ENCODE measurements around the gene NAT10. TPM values are rescaled to one million over a fixed set of nuclear protein-coding genes. Genes with fewer than 3 reads are reported as not detected.

Gene NAT10
- total RNA-seq, 1 experiment from 2014 or later, result 103 TPM

DNA sequence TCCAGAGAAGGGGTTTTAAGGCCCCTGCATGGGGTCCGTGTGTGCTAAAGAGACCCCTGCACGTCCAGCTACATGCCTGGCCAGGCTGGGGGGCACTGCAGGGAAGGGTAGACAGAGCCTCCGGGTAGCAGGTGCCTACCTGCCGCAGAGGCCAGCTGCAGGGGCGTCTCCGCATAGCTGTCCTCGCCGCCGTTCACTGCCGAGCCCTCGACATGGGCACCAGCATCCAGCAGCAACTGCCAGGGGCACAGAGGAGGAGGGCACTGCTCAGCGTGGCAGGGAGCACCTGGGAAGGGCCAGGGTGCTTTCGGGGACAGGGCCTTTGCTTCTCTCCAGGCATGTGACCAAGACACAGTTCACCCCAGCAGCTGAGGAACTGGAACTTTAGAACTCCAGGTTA lies 59.7 kb downstream of the NAT10 start:
- no peaks in the 10 kb centered on the region for H3K4me1 Mint-ChIP-seq
- H2AK5ac ChIP-seq (ENCODE audit: insufficient read length, low read length), result no peak overlapping the region
- H3K9me3 Mint-ChIP-seq, result no peaks in the 10 kb centered on the region
- no peak overlapping the region for H2BK5ac ChIP-seq (ENCODE audit: insufficient read length, low read length)
- no peaks in the 10 kb centered on the region for H3K9me3 ChIP-seq (ENCODE audit: control insufficient read depth, low read depth, low read length)
- H3K4me1 ChIP-seq (ENCODE audit: insufficient read depth, low read length), result no peaks in the 10 kb centered on the region
- no peak overlapping the region for H3K27ac Mint-ChIP-seq
- no CpG with 5 or more reads among the region's 13 CpGs for whole genome bisulfite sequencing (ENCODE audit: extremely low coverage, insufficient read length, low lambda C conversion rate)
- H4K20me1 ChIP-seq (ENCODE audit: control insufficient read depth, insufficient read depth, insufficient read length), result no peaks in the 10 kb centered on the region
- H3K79me1 ChIP-seq (ENCODE audit: insufficient read depth, low read depth, low read length, poor library complexity, severe bottlenecking), result no peaks in the 10 kb centered on the region
- peaks cover 0 to 3% (median 0%) of the 10 kb centered on the region in 3 experiments; a peak in 1 of 7 replicates for H3K36me3 Mint-ChIP-seq (ENCODE audit: insufficient read depth in 1 of 3, low read depth in 3 of 3)
- H3K27me3 Mint-ChIP-seq (ENCODE audit: low read depth), result peaks cover 3% of the 10 kb centered on the region; the same call in 1 of the 2 replicates
- H3K4ac ChIP-seq (ENCODE audit: low read depth, low read length), result no peak overlapping the region
- H2BK12ac ChIP-seq (ENCODE audit: insufficient read length, low read depth, low read length), result no peak overlapping the region
- H4K5ac ChIP-seq (ENCODE audit: insufficient read length, low read depth, low read length), result no peak overlapping the region
- no peak overlapping the region for H3K23ac ChIP-seq (ENCODE audit: insufficient read length, low read depth, low read length)
- no peak overlapping the region for H3K27ac ChIP-seq (ENCODE audit: insufficient read length, low read depth, low read length)
- H3K4me2 ChIP-seq (ENCODE audit: insufficient read depth, insufficient read length, low read length), result no peak overlapping the region
- no peaks in the 10 kb centered on the region for H3K79me2 ChIP-seq (ENCODE audit: insufficient read depth, low read length)
- H3K23me2 ChIP-seq (ENCODE audit: insufficient read length, low read depth, low read length, poor library complexity, severe bottlenecking), result no peaks in the 10 kb centered on the region
- no peak overlapping the region for H2BK15ac ChIP-seq (ENCODE audit: low read depth, low read length)
- TF ChIP-seq, protein P1, sequence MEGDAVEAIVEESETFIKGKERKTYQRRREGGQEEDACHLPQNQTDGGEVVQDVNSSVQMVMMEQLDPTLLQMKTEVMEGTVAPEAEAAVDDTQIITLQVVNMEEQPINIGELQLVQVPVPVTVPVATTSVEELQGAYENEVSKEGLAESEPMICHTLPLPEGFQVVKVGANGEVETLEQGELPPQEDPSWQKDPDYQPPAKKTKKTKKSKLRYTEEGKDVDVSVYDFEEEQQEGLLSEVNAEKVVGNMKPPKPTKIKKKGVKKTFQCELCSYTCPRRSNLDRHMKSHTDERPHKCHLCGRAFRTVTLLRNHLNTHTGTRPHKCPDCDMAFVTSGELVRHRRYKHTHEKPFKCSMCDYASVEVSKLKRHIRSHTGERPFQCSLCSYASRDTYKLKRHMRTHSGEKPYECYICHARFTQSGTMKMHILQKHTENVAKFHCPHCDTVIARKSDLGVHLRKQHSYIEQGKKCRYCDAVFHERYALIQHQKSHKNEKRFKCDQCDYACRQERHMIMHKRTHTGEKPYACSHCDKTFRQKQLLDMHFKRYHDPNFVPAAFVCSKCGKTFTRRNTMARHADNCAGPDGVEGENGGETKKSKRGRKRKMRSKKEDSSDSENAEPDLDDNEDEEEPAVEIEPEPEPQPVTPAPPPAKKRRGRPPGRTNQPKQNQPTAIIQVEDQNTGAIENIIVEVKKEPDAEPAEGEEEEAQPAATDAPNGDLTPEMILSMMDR (conservative IDR thresholded peaks at IDR 0.05), result no peak
- no peak overlapping the region for H4K91ac ChIP-seq (ENCODE audit: insufficient read length, low read depth, low read length)
- H3K4me3 Mint-ChIP-seq, result no peak overlapping the region
- H3K18ac ChIP-seq (ENCODE audit: insufficient read length, low read depth, low read length), result no peak overlapping the region
- no peak overlapping the region for H3T11ph ChIP-seq (ENCODE audit: low read length)
- no peaks in the 10 kb centered on the region for H3K27me3 ChIP-seq (ENCODE audit: insufficient read depth, low read length)
- no peak overlapping the region for H2AFZ ChIP-seq (ENCODE audit: low read length)
- no peak overlapping the region for H4K8ac ChIP-seq (replicated peaks; ENCODE audit: insufficient read length, low read depth, low read length)
- no peak overlapping the region for H2BK120ac ChIP-seq (ENCODE audit: low read depth, low read length, poor library complexity, severe bottlenecking)
- no peak overlapping the region for H3K14ac ChIP-seq (ENCODE audit: insufficient read depth, low read length)
- no peak for DNase-seq
- no peak overlapping the region for H2BK20ac ChIP-seq (ENCODE audit: low read depth, low read length, poor library complexity, severe bottlenecking)
- H3K9ac ChIP-seq (ENCODE audit: extremely low read depth, insufficient read length, low read length), result no peak overlapping the region
- no peak overlapping the region for H3K56ac ChIP-seq (ENCODE audit: insufficient read length, low read depth, low read length)

Measured in H9 (cell line).